Effector memory CD8-positive, alpha-beta T cell (primary cell): ENCODE results near the gene DCN.

Experiments
- ATAC-seq: fragments of 150-1000 bp; cut with Tn5 transposase; replicated peaks from 2 replicates; pipeline ENCODE4 v1.10.0; 2021; ENCODE audit warnings: mild to moderate bottlenecking, moderate library complexity
- DNase-seq, 3 experiments: peaks; one replicate each; pipeline ENCODE4 v3.0.0; 2021
- H3K27ac Mint-ChIP-seq, 2 donors: one replicate each; pipeline ENCODE4 v1.8.0; 2022; ENCODE audit warnings: mild to moderate bottlenecking in 2 of 2, mixed read lengths in 2 of 2, moderate library complexity in 2 of 2
- H3K27me3 Mint-ChIP-seq, 2 donors: one replicate each; pipeline ENCODE4 v1.8.0; 2022; ENCODE audit warnings: mixed read lengths in 2 of 2
- H3K36me3 Mint-ChIP-seq: one replicate; pipeline ENCODE4 v1.8.0; 2022; ENCODE audit warnings: mild to moderate bottlenecking, moderate library complexity, mixed read lengths; ENCODE audit not compliant: insufficient read depth
- H3K4me1 Mint-ChIP-seq, 2 donors: one replicate each; pipeline ENCODE4 v1.8.0; 2022; ENCODE audit warnings: low read depth in 2 of 2, mixed read lengths in 2 of 2
- H3K4me3 Mint-ChIP-seq, 2 donors: one replicate each; pipeline ENCODE4 v1.8.0; 2022; ENCODE audit warnings: mild to moderate bottlenecking in 2 of 2, mixed read lengths in 2 of 2, moderate library complexity in 2 of 2
- H3K9me3 Mint-ChIP-seq, 2 donors: one replicate each; pipeline ENCODE4 v1.8.0; 2022; ENCODE audit warnings: mixed read lengths in 2 of 2

Gene DCN

GRCh38 chr12:91098941-91099340 is 83.7 kb downstream of the DCN start:
- ATAC-seq, result no peak
- Mint-ChIP-seq H3K4me3 (no peak overlapping the region), H3K27me3 (no peaks in the 10 kb centered on the region), H3K36me3 (no peaks in the 10 kb centered on the region), H3K27ac (no peak overlapping the region), H3K9me3 (peaks cover 1 to 7% of the 10 kb centered on the region in 2 donors), H3K4me1 (no peaks in the 10 kb centered on the region)
- DNase-seq, result no peak

- Mint-ChIP-seq H3K4me3 (no peak overlapping the region), H3K9me3 (peaks cover 1 to 7% of the 10 kb centered on the region in 2 donors), H3K27me3 (no peaks in the 10 kb centered on the region), H3K27ac (no peak overlapping the region), H3K4me1 (no peaks in the 10 kb centered on the region), H3K36me3 (no peaks in the 10 kb centered on the region)
- no peak for DNase-seq
- no peak for ATAC-seq
Observed at GRCh38 chr12:91098461-91098860, 84.2 kb downstream of the DCN start.

- Mint-ChIP-seq H3K27me3 (no peaks in the 10 kb centered on the region), H3K4me3 (no peak overlapping the region), H3K36me3 (no peaks in the 10 kb centered on the region), H3K27ac (no peak overlapping the region), H3K9me3 (peaks cover 8 to 14% of the 10 kb centered on the region in 2 donors), H3K4me1 (no peaks in the 10 kb centered on the region)
- DNase-seq (no peak), ATAC-seq (no peak)
Observed at GRCh38 chr12:91094957-91095356, 87.7 kb downstream of the DCN start.

- Mint-ChIP-seq H3K27me3 (no peaks in the 10 kb centered on the region), H3K4me3 (no peak overlapping the region), H3K4me1 (no peaks in the 10 kb centered on the region), H3K27ac (no peak overlapping the region), H3K36me3 (no peaks in the 10 kb centered on the region), H3K9me3 (peaks cover 10 to 20% of the 10 kb centered on the region in 2 donors)
- DNase-seq (no peak), ATAC-seq (no peak)
Observed at GRCh38 chr12:91094032-91094662, 88.5 kb downstream of the DCN start.

- H3K27ac Mint-ChIP-seq, result no peak overlapping the region
- no peak overlapping the region for H3K4me3 Mint-ChIP-seq
- ATAC-seq, result no peak
- DNase-seq, result no peak
- H3K9me3 Mint-ChIP-seq, result peaks cover 11 to 21% of the 10 kb centered on the region in 2 donors
- no peaks in the 10 kb centered on the region for H3K36me3 Mint-ChIP-seq
- no peaks in the 10 kb centered on the region for H3K4me1 Mint-ChIP-seq
- H3K27me3 Mint-ChIP-seq, result no peaks in the 10 kb centered on the region
Observed at GRCh38 chr12:91093341-91093740, 89.3 kb downstream of the DCN start.

DNA sequence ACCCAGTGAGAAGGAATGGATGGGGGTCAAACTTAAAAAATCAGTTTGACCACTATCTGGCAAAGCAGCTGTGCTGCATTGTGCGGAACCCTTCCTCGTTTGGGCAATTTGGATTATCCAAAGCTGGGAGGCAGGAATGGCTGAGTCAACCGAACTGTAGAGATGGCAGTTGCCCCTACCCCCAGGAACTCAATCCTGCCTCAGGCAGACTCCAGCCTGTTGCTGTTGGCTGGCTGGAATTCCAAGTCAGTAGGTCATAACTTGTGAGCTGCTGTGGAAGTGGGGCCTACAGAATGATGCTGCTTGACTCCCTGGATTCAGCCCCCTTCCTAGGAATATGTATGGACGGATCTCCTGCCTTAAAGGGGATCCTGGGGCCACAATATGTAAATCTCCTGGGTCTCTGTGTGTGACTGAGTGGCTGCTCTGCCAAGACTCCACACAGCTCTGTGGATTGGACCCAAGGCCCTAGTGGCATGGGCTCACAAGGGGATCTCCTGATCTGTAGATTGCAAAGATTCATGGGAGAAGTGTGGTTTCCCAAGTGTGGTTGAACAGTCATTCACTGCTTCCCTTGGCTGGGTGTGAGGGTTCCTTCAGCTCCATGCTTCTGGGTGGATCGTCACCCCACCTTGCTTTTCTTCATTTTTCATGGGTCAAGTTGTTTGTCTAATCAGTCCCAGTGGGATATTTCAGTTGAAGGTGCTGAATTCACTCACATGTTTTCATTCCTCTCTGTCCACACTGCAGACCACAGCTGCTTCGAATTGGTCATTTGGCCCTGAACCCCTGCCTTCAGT is 90.5 kb downstream of the DCN start:
- Mint-ChIP-seq H3K36me3 (no peaks in the 10 kb centered on the region), H3K4me1 (no peaks in the 10 kb centered on the region), H3K27me3 (no peaks in the 10 kb centered on the region), H3K9me3 (peaks cover 11 to 21% of the 10 kb centered on the region in 2 donors), H3K4me3 (no peak overlapping the region), H3K27ac (no peak overlapping the region)
- ATAC-seq (no peak), DNase-seq (no peak)
